Breast epithelium (tissue), 4 donors: ENCODE results near the gene NTRK3. TPM values are rescaled to one million over a fixed set of nuclear protein-coding genes. Genes with fewer than 3 reads are reported as not detected.

Experiments used
- DNase-seq, 2 donors: peaks; one replicate each; pipeline ENCODE4 v3.0.0-alpha.2; 2019; ENCODE audit warnings: low spot score in 2 of 2
- H3K27ac ChIP-seq, 2 donors: fragments of 200-600 bp; sonication (generic) in 1 of 2; one replicate each; pipeline ENCODE4 v1.5.1; 2016 to 2019; ENCODE audit warnings: mild to moderate bottlenecking in 1 of 2
- H3K27me3 ChIP-seq, 2 donors: fragments of 200-600 bp; sonication (generic) in 1 of 2; one replicate each; pipeline versions ENCODE4 v1.5.1 to v1.6.0; 2017 to 2019; ENCODE audit warnings: control low read depth in 1 of 2, mild to moderate bottlenecking in 1 of 2
- H3K36me3 ChIP-seq: fragments of 200-600 bp; one replicate; pipeline ENCODE4 v1.5.1; 2019
- H3K4me1 ChIP-seq, 2 donors: fragments of 200-600 bp; sonication (generic); one replicate each; pipeline ENCODE4 v1.5.1; 2016 to 2019; ENCODE audit warnings: control low read depth in 1 of 2
- H3K4me3 ChIP-seq, 3 donors: fragments of 200-600 bp; sonication (generic); 1 replicate in 2 of 3; 2 replicates in 1 of 3; pipeline ENCODE4 v1.5.1; 2016 to 2019; ENCODE audit warnings: mild to moderate bottlenecking in 3 of 3, moderate library complexity in 2 of 3
- H3K9me3 ChIP-seq, 2 donors: fragments of 200-600 bp; sonication (generic) in 1 of 2; one replicate each; pipeline ENCODE4 v1.5.1; 2016 to 2019; ENCODE audit warnings: control low read depth in 1 of 2
- CTCF ChIP-seq, 3 donors: fragments of 450-650 bp; IDR thresholded peaks; one replicate each; pipeline ENCODE4 v1.5.1; 2016 to 2017; ENCODE audit warnings: antibody characterized with exemption in 3 of 3, mild to moderate bottlenecking in 3 of 3, moderate library complexity in 3 of 3
- POLR2A ChIP-seq: fragments of 450-650 bp; IDR thresholded peaks from one replicate; pipeline ENCODE4 v1.6.1; 2016; ENCODE audit warnings: antibody characterized with exemption, mild to moderate bottlenecking, moderate library complexity
- POLR2AphosphoS5 ChIP-seq, 3 donors: sonication (generic); formaldehyde crosslinking; IDR thresholded peaks; one replicate each; pipeline ENCODE4 v1.6.1; 2017; ENCODE audit warnings: antibody characterized with exemption in 3 of 3
- intact Hi-C: fragments of 100-400 bp; cut with DNase I; formaldehyde crosslinking; loops from one replicate; pipeline ENCODE4 v1.15.1; 2023; ENCODE audit warnings: low total_unique reads
- total RNA-seq, 3 donors: library from RNA; depleted of rRNA; stranded (reverse); fragments of >200 nt; gene quantifications; one replicate each; pipeline ENCODE4 v1.1.0, GENCODE V29; 2016

NTRK3 gene
- total RNA-seq, 3 donors from 2014 or later = 1.9 to 23.6 (median 13.8) TPM

GRCh38 chr15:87863152-87863551 is 393.4 kb downstream of the NTRK3 start:
- intact Hi-C loops = no loop called here
- Histone ChIP-seq H3K27me3 (no peaks in the 10 kb centered on the region), H3K9me3 (no peaks in the 10 kb centered on the region), H3K4me1 (no peaks in the 10 kb centered on the region), H3K27ac (no peak overlapping the region), H3K36me3 (no peaks in the 10 kb centered on the region), H3K4me3 (no peak overlapping the region)
- DNase-seq = no peak
- TF ChIP-seq POLR2A (no peak), POLR2AphosphoS5 (IDR thresholded peaks at IDR 0.05) (no peak), CTCF (IDR thresholded peaks at IDR 0.05) (no peak)

DNA sequence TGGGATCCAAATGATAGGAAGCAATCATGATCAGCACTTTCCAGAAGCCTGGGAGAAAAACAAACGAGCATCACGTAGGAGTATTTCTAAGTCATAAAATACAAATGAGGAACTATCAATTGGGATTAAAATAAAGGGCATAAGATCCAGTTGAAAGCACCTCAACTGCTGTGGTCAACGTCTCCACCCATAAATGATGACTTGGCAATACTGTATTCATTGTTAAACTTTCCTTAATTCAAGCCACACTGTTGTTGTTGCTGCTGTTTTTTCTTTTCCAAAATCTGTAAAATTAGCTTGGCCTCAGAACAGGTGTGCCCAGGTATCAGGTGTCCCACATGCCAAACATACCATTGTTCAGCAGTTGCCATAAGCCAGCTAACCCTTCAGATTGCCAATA is 395.8 kb downstream of the NTRK3 start:
- intact Hi-C loops = no loop called here
- Histone ChIP-seq H3K27ac (no peak overlapping the region), H3K9me3 (no peaks in the 10 kb centered on the region), H3K36me3 (no peaks in the 10 kb centered on the region), H3K4me3 (no peak overlapping the region), H3K27me3 (no peaks in the 10 kb centered on the region), H3K4me1 (no peaks in the 10 kb centered on the region)
- no peak for DNase-seq
- TF ChIP-seq CTCF (IDR thresholded peaks at IDR 0.05) (no peak), POLR2AphosphoS5 (IDR thresholded peaks at IDR 0.05) (no peak), POLR2A (no peak)

GRCh38 chr15:87858651-87859050 is 397.9 kb downstream of the NTRK3 start:
- Histone ChIP-seq H3K4me1 (no peaks in the 10 kb centered on the region), H3K4me3 (no peak overlapping the region), H3K9me3 (no peaks in the 10 kb centered on the region), H3K36me3 (no peaks in the 10 kb centered on the region), H3K27ac (no peak overlapping the region), H3K27me3 (no peaks in the 10 kb centered on the region)
- DNase-seq = no peak
- no peak for TF ChIP-seq CTCF (IDR thresholded peaks at IDR 0.05)
- no peak for TF ChIP-seq POLR2AphosphoS5 (IDR thresholded peaks at IDR 0.05)
- no peak for TF ChIP-seq POLR2A
- intact Hi-C loops = no loop called here

- TF ChIP-seq POLR2A (no peak), POLR2AphosphoS5 (IDR thresholded peaks at IDR 0.05) (no peak), CTCF (IDR thresholded peaks at IDR 0.05) (no peak)
- intact Hi-C loops = no loop called here
Measured at GRCh38 chr15:87851497-87851896, 405.0 kb downstream of the NTRK3 start.

GRCh38 chr15:87850916-87851315 is 405.6 kb downstream of the NTRK3 start:
- intact Hi-C loops = no loop called here
- H3K27me3 ChIP-seq = no peaks in the 10 kb centered on the region
- no peak overlapping the region for H3K27ac ChIP-seq
- no peak overlapping the region for H3K4me3 ChIP-seq
- no peaks in the 10 kb centered on the region for H3K4me1 ChIP-seq
- no peak for TF ChIP-seq POLR2AphosphoS5 (IDR thresholded peaks at IDR 0.05)
- no peak for TF ChIP-seq POLR2A
- TF ChIP-seq CTCF (IDR thresholded peaks at IDR 0.05) = no peak
- H3K36me3 ChIP-seq = no peaks in the 10 kb centered on the region
- no peaks in the 10 kb centered on the region for H3K9me3 ChIP-seq
- no peak for DNase-seq

More at GRCh38 chr15:87851497-87851896, 405.0 kb downstream of the NTRK3 start:
- Histone ChIP-seq H3K27me3 (no peaks in the 10 kb centered on the region), H3K4me3 (no peak overlapping the region), H3K36me3 (no peaks in the 10 kb centered on the region), H3K27ac (no peak overlapping the region), H3K4me1 (no peaks in the 10 kb centered on the region), H3K9me3 (no peaks in the 10 kb centered on the region)
- no peak for DNase-seq
